Muscle of leg (tissue), 11 donors: ENCODE results near the gene S100PBP. TPM values are rescaled to one million over a fixed set of nuclear protein-coding genes. Genes with fewer than 3 reads are reported as not detected.

ENCODE experiments used
- DNase-seq: peaks from one replicate; pipeline ENCODE4 v3.0.0; 2013
- H3K27ac ChIP-seq: one replicate; pipeline ENCODE4 v1.5.1; 2013; ENCODE audit warnings: mild to moderate bottlenecking, low read length, control low read depth
- H3K27me3 ChIP-seq: one replicate; pipeline ENCODE4 v1.6.1; 2013; ENCODE audit warnings: low read length; ENCODE audit not compliant: control insufficient read depth, insufficient read depth
- H3K36me3 ChIP-seq: one replicate; pipeline ENCODE4 v1.6.1; 2013; ENCODE audit warnings: low read length; ENCODE audit not compliant: control insufficient read depth, insufficient read depth
- H3K4me1 ChIP-seq: one replicate; pipeline ENCODE4 v1.6.1; 2013; ENCODE audit warnings: low read length; ENCODE audit not compliant: control insufficient read depth, insufficient read depth
- H3K4me3 ChIP-seq: one replicate; pipeline ENCODE4 v1.5.1; 2013; ENCODE audit warnings: low read length, control low read depth
- H3K9me3 ChIP-seq: replicated peaks from 2 replicates; pipeline ENCODE4 v1.6.1; 2013; ENCODE audit warnings: low read depth, low read length; ENCODE audit not compliant: control insufficient read depth
- WGBS: methylation state at CpG from one replicate; pipeline ENCODE4 v1.1.5; 2013; ENCODE audit warnings: missing lambda C conversion rate; ENCODE audit not compliant: insufficient coverage; 5-methylcytosine and 5-hydroxymethylcytosine counted together
- polyA plus RNA-seq, 8 donors: library from polyadenylated mRNA; unstranded; fragments of 120-200 nt; gene quantifications; one replicate each; pipeline versions ENCODE4 v1.2.1 to v1.2.3, GENCODE V29; 2013; ENCODE audit warnings: inconsistent platforms in 1 of 8, low replicate concordance in 1 of 8; ENCODE audit not compliant: insufficient read length in 8 of 8, insufficient read depth in 1 of 8
- total RNA-seq: library from RNA; stranded (reverse); fragments of 120-200 nt; gene quantifications from one replicate; pipeline ENCODE4 v1.2.4, GENCODE V29; 2013

S100PBP gene
- total and polyA plus RNA-seq, 9 donors: 16.9 to 26.6 (median 22.8) TPM

GRCh38 chr1:32877211-32878110 lies 60.0 kb downstream of the S100PBP start:
- no peaks in the 10 kb centered on the region for H3K27me3 ChIP-seq
- WGBS: 36% methylated on average over 8 of the region's 13 CpGs
- H3K9me3 ChIP-seq: no peaks in the 10 kb centered on the region
- peak; percentile 43 for DNase-seq
- no peaks in the 10 kb centered on the region for H3K36me3 ChIP-seq
- H3K27ac ChIP-seq: peak overlapping the region; percentile 42
- peaks cover 36% of the 10 kb centered on the region for H3K4me1 ChIP-seq
- H3K4me3 ChIP-seq: no peak overlapping the region

- DNase-seq: no peak
- no peaks in the 10 kb centered on the region for H3K9me3 ChIP-seq
- H3K27me3 ChIP-seq: peaks cover under 1% of the 10 kb centered on the region
These were observed 60.7 kb downstream of the S100PBP start for GRCh38 chr1:32878183-32878582.

GRCh38 chr1:32878637-32879041 lies 61.2 kb downstream of the S100PBP start:
- WGBS: 50% methylated on average over 2 of the region's 5 CpGs
- no peaks in the 10 kb centered on the region for H3K9me3 ChIP-seq
- no peak for DNase-seq
- H3K27me3 ChIP-seq: peaks cover 2% of the 10 kb centered on the region
- H3K4me3 ChIP-seq: no peak overlapping the region
- H3K4me1 ChIP-seq: peaks cover 31% of the 10 kb centered on the region
- no peaks in the 10 kb centered on the region for H3K36me3 ChIP-seq
- H3K27ac ChIP-seq: no peak overlapping the region

More at GRCh38 chr1:32878183-32878582, 60.7 kb downstream of the S100PBP start:
- 53% methylated on average over 5 of the region's 6 CpGs for WGBS
- Histone ChIP-seq H3K4me3 (no peak overlapping the region), H3K4me1 (peaks cover 31% of the 10 kb centered on the region), H3K27ac (no peak overlapping the region), H3K36me3 (no peaks in the 10 kb centered on the region)

- Histone ChIP-seq H3K4me1 (peaks cover 34% of the 10 kb centered on the region), H3K4me3 (no peak overlapping the region), H3K9me3 (no peaks in the 10 kb centered on the region), H3K27me3 (peaks cover 25% of the 10 kb centered on the region), H3K27ac (no peak overlapping the region), H3K36me3 (no peaks in the 10 kb centered on the region)
- 50% methylated on average over 2 of the region's 5 CpGs for WGBS
- DNase-seq: no peak
These were observed 63.8 kb downstream of the S100PBP start for GRCh38 chr1:32881291-32881690.

- WGBS: 34% methylated on average over 8 of the region's 22 CpGs
- Histone ChIP-seq H3K27me3 (peaks cover 31% of the 10 kb centered on the region), H3K36me3 (no peaks in the 10 kb centered on the region), H3K4me1 (peaks cover 27% of the 10 kb centered on the region), H3K27ac (no peak overlapping the region), H3K4me3 (no peak overlapping the region), H3K9me3 (no peaks in the 10 kb centered on the region)
- no peak for DNase-seq
These were observed 64.7 kb downstream of the S100PBP start for GRCh38 chr1:32881871-32882850.

- DNase-seq: no peak
- H3K36me3 ChIP-seq: no peaks in the 10 kb centered on the region
- no peak overlapping the region for H3K27ac ChIP-seq
- WGBS: 100% methylated on average over 1 of the region's 7 CpGs
- no peak overlapping the region for H3K4me3 ChIP-seq
- H3K27me3 ChIP-seq: peaks cover 41% of the 10 kb centered on the region
- H3K4me1 ChIP-seq: peaks cover 14% of the 10 kb centered on the region
- no peaks in the 10 kb centered on the region for H3K9me3 ChIP-seq
These were observed 66.0 kb downstream of the S100PBP start for GRCh38 chr1:32883338-32884031.

GRCh38 chr1:32884032-32884372 lies 66.5 kb downstream of the S100PBP start:
- Histone ChIP-seq H3K27ac (no peak overlapping the region), H3K27me3 (peaks cover 41% of the 10 kb centered on the region), H3K36me3 (no peaks in the 10 kb centered on the region), H3K9me3 (no peaks in the 10 kb centered on the region), H3K4me3 (no peak overlapping the region), H3K4me1 (peaks cover 13% of the 10 kb centered on the region)
- DNase-seq: no peak
- no CpG with 5 or more reads among the region's 4 CpGs for WGBS

GRCh38 chr1:32884726-32885125 lies 67.3 kb downstream of the S100PBP start:
- WGBS: 31% methylated on average over 7 of the region's 12 CpGs
- Histone ChIP-seq H3K27ac (no peak overlapping the region), H3K4me1 (peaks cover 13% of the 10 kb centered on the region), H3K36me3 (no peaks in the 10 kb centered on the region), H3K9me3 (no peaks in the 10 kb centered on the region), H3K27me3 (peaks cover 41% of the 10 kb centered on the region), H3K4me3 (no peak overlapping the region)
- no peak for DNase-seq

- Histone ChIP-seq H3K27ac (no peak overlapping the region), H3K4me3 (no peak overlapping the region), H3K36me3 (no peaks in the 10 kb centered on the region), H3K27me3 (peaks cover 41% of the 10 kb centered on the region), H3K4me1 (peaks cover 13% of the 10 kb centered on the region), H3K9me3 (no peaks in the 10 kb centered on the region)
- DNase-seq: no peak
- WGBS: 15% methylated on average over 8 of the region's 8 CpGs
These were observed 68.2 kb downstream of the S100PBP start for GRCh38 chr1:32885676-32886003.
